Activated CD8-positive, alpha-beta T cell treated with anti-CD3 and anti-CD28 coated beads for 36 hours (primary cell): Measurements from ENCODE around the gene MKNK1. TPM values are rescaled to one million over a fixed set of nuclear protein-coding genes. Genes with fewer than 3 reads are reported as not detected.

ENCODE experiments used
- ATAC-seq: fragments of 200-7000 bp; cut with Tn5 transposase; one replicate; pipeline ENCODE4 v1.10.0; 2021; ENCODE audit warnings: mild to moderate bottlenecking, moderate library complexity
- CTCF ChIA-PET: fragments of 350-600 bp; sonication (Branson Sonifier 250); formaldehyde crosslinking; loops from one replicate; lab custom pipeline; 2021; ENCODE audit warnings: antibody characterized with exemption; lab: Charles Lee
- POLR2A ChIA-PET: fragments of 350-600 bp; sonication (Branson Sonifier 250); formaldehyde crosslinking; loops from one replicate; lab custom pipeline; 2021; ENCODE audit warnings: antibody characterized with exemption; lab: Charles Lee
- DNase-seq: peaks from one replicate; pipeline ENCODE4 v3.0.0-alpha.2; 2020
- H3K27ac Mint-ChIP-seq: one replicate; pipeline ENCODE4 v1.8.0; 2021; ENCODE audit warnings: mild to moderate bottlenecking, mixed read lengths
- H3K27me3 Mint-ChIP-seq: one replicate; pipeline ENCODE4 v1.8.0; 2021; ENCODE audit warnings: mixed read lengths
- H3K36me3 Mint-ChIP-seq: one replicate; pipeline ENCODE4 v1.8.0; 2021; ENCODE audit warnings: low read depth, mixed read lengths
- H3K4me1 Mint-ChIP-seq: one replicate; pipeline ENCODE4 v1.8.0; 2021; ENCODE audit warnings: low read depth, mixed read lengths
- H3K4me3 Mint-ChIP-seq: one replicate; pipeline ENCODE4 v1.8.0; 2021; ENCODE audit warnings: mild to moderate bottlenecking, moderate library complexity, mixed read lengths
- H3K9me3 Mint-ChIP-seq: one replicate; pipeline ENCODE4 v1.8.0; 2021; ENCODE audit warnings: mixed read lengths
- CTCF ChIP-seq: fragments of 200-600 bp; IDR thresholded peaks from one replicate; pipeline ENCODE4 v1.8.0; 2022; ENCODE audit warnings: antibody characterized with exemption, mild to moderate bottlenecking
- intact Hi-C: fragments of 100-400 bp; cut with micrococcal nuclease; formaldehyde crosslinking; loops from one replicate; pipeline ENCODE4 v1.10.0; 2022
- total RNA-seq, 2 experiments: library from RNA; stranded (reverse); gene quantifications; one replicate each; pipeline ENCODE4 v1.2.3, GENCODE V29; 2021

The MKNK1 gene
- total RNA-seq, 2 experiments from 2014 or later: 31.1 to 35.5 TPM

- no peaks in the 10 kb centered on the region for H3K27me3 Mint-ChIP-seq
- intact Hi-C loops: no loop called here
- CTCF ChIA-PET: no interaction called here
- POLR2A ChIA-PET: no interaction called here
- H3K36me3 Mint-ChIP-seq: peaks cover 29% of the 10 kb centered on the region
- DNase-seq: no peak
- peaks cover 36% of the 10 kb centered on the region for H3K4me1 Mint-ChIP-seq
- no peak for TF ChIP-seq CTCF
- H3K9me3 Mint-ChIP-seq: no peaks in the 10 kb centered on the region
- no peak overlapping the region for H3K4me3 Mint-ChIP-seq
- no peak overlapping the region for H3K27ac Mint-ChIP-seq
- no peak for ATAC-seq
Measured at GRCh38 chr1:46595127-46595526, 8.9 kb downstream of the MKNK1 start.

GRCh38 chr1:46594063-46594462, 10.0 kb downstream of the MKNK1 start:
- intact Hi-C loops: no loop called here
- ChIA-PET CTCF (interaction anchor here (0.8 kb wide), 1 partner anchor 147 kb away, joined by 4 read pairs; no protein-coding TSS in a partner anchor), POLR2A (no interaction called here)
- Mint-ChIP-seq H3K4me1 (peaks cover 26% of the 10 kb centered on the region), H3K9me3 (no peaks in the 10 kb centered on the region), H3K36me3 (peaks cover 40% of the 10 kb centered on the region), H3K4me3 (no peak overlapping the region), H3K27me3 (no peaks in the 10 kb centered on the region), H3K27ac (no peak overlapping the region)
- ATAC-seq: no peak
- TF ChIP-seq CTCF: no peak
- DNase-seq: no peak

GRCh38 chr1:46592823-46593222, 11.2 kb downstream of the MKNK1 start:
- POLR2A ChIA-PET: no interaction called here
- no peak for TF ChIP-seq CTCF
- intact Hi-C loops: no loop called here
- CTCF ChIA-PET: no interaction called here
- H3K9me3 Mint-ChIP-seq: no peaks in the 10 kb centered on the region
- DNase-seq: no peak
- no peak for ATAC-seq
- H3K36me3 Mint-ChIP-seq: peaks cover 43% of the 10 kb centered on the region
- H3K27me3 Mint-ChIP-seq: no peaks in the 10 kb centered on the region
- no peak overlapping the region for H3K4me3 Mint-ChIP-seq
- H3K4me1 Mint-ChIP-seq: peaks cover 19% of the 10 kb centered on the region
- H3K27ac Mint-ChIP-seq: no peak overlapping the region

- ATAC-seq: no peak
- no peak overlapping the region for H3K27ac Mint-ChIP-seq
- H3K9me3 Mint-ChIP-seq: no peaks in the 10 kb centered on the region
- ChIA-PET CTCF (interaction anchor here (0.8 to 1.9 kb wide), 4 partner anchors 13 to 142 kb away, joined by 3 to 4 read pairs (median 3); no protein-coding TSS in a partner anchor), POLR2A (interaction anchor here (0.7 to 2.3 kb wide), 4 partner anchors 8 to 26 kb away, joined by 3 to 6 read pairs (median 4); partner anchors contain the start of gene MKNK1)
- peaks cover 3% of the 10 kb centered on the region for H3K4me1 Mint-ChIP-seq
- no peak for TF ChIP-seq CTCF
- H3K36me3 Mint-ChIP-seq: peaks cover 42% of the 10 kb centered on the region
- DNase-seq: no peak
- intact Hi-C loops: no loop called here
- H3K27me3 Mint-ChIP-seq: no peaks in the 10 kb centered on the region
- no peak overlapping the region for H3K4me3 Mint-ChIP-seq
Measured at GRCh38 chr1:46589529-46589928, 14.5 kb downstream of the MKNK1 start.

- TF ChIP-seq CTCF: no peak
- no peak for DNase-seq
- CTCF ChIA-PET: no interaction called here
- peaks cover 15% of the 10 kb centered on the region for H3K4me1 Mint-ChIP-seq
- H3K9me3 Mint-ChIP-seq: no peaks in the 10 kb centered on the region
- H3K4me3 Mint-ChIP-seq: no peak overlapping the region
- H3K27ac Mint-ChIP-seq: no peak overlapping the region
- no peak for ATAC-seq
- POLR2A ChIA-PET: no interaction called here
- intact Hi-C loops: no loop called here
- peaks cover 42% of the 10 kb centered on the region for H3K36me3 Mint-ChIP-seq
- no peaks in the 10 kb centered on the region for H3K27me3 Mint-ChIP-seq
Measured at GRCh38 chr1:46587069-46587468, 17.0 kb downstream of the MKNK1 start.
